ENCODE measurements around the gene SCPEP1. TPM values are rescaled to one million over a fixed set of nuclear protein-coding genes. Genes with fewer than 3 reads are reported as not detected.

Gene SCPEP1
- total RNA-seq, 1 experiment from 2014 or later = 29.6 TPM

DNA sequence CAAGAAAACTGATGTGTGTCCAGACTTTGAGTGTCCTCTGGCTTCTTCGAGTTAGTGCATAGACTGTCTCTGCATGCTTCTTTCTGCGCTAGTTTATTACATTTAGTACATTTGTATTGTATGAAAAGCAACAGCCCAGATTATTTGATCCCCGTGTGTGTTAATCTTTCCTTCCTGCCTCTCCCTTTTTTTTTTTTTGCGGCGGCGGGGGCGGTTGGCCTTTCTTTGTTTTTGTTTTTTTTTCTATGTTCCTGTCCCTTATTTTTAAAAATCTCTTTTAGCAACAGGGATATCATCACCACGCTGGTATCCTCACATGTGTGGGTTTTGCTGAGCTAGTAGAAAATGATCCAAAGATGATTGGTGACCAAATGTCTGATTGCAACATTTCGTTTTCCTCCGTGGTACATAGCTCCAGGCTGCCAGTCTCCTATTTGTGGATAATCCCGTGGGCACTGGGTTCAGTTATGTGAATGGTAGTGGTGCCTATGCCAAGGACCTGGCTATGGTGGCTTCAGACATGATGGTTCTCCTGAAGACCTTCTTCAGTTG, 9.4 kb downstream of the SCPEP1 start:
- Mint-ChIP-seq H3K4me3 (no peak overlapping the region), H3K27me3 (ENCODE audit: low read depth) (no peaks in the 10 kb centered on the region), H3K4me1 (peaks cover 5 to 6% of the 10 kb centered on the region in 2 experiments), H3K9me3 (no peaks in the 10 kb centered on the region; a peak in 1 of 5 replicates), H3K36me3 (ENCODE audit: insufficient read depth in 1 of 3, low read depth in 3 of 3) (peaks cover 14 to 45% (median 28%) of the 10 kb centered on the region in 3 experiments; a peak in 6 of 7 replicates), H3K27ac (no peak overlapping the region)
- no peaks in the 10 kb centered on the region for H3K23me2 ChIP-seq (ENCODE audit: insufficient read length, low read depth, low read length, poor library complexity, severe bottlenecking)
- H3K9me3 ChIP-seq (ENCODE audit: control insufficient read depth, low read depth, low read length) = no peaks in the 10 kb centered on the region
- no peaks in the 10 kb centered on the region for H3K79me2 ChIP-seq (ENCODE audit: insufficient read depth, low read length)
- no peak overlapping the region for H3K9ac ChIP-seq (ENCODE audit: extremely low read depth, insufficient read length, low read length)
- no peaks in the 10 kb centered on the region for H4K20me1 ChIP-seq (ENCODE audit: control insufficient read depth, insufficient read depth, insufficient read length)
- WGBS (ENCODE audit: extremely low coverage, insufficient read length, low lambda C conversion rate) = no CpG with 5 or more reads among the region's 11 CpGs
- no peak overlapping the region for H3T11ph ChIP-seq (ENCODE audit: low read length)
- no peak overlapping the region for H3K27ac ChIP-seq (ENCODE audit: insufficient read length, low read depth, low read length)
- H3K79me1 ChIP-seq (ENCODE audit: insufficient read depth, low read depth, low read length, poor library complexity, severe bottlenecking) = no peaks in the 10 kb centered on the region
- no peak overlapping the region for H3K18ac ChIP-seq (ENCODE audit: insufficient read length, low read depth, low read length)
- H2AFZ ChIP-seq (ENCODE audit: low read length) = no peak overlapping the region
- no peak overlapping the region for H3K56ac ChIP-seq (ENCODE audit: insufficient read length, low read depth, low read length)
- no peak overlapping the region for H3K23ac ChIP-seq (ENCODE audit: insufficient read length, low read depth, low read length)
- no peak overlapping the region for H3K14ac ChIP-seq (ENCODE audit: insufficient read depth, low read length)
- H2BK20ac ChIP-seq (ENCODE audit: low read depth, low read length, poor library complexity, severe bottlenecking) = no peak overlapping the region
- H3K4me1 ChIP-seq (ENCODE audit: insufficient read depth, low read length) = no peaks in the 10 kb centered on the region
- H3K4me2 ChIP-seq (ENCODE audit: insufficient read depth, insufficient read length, low read length) = no peak overlapping the region
- no peak overlapping the region for H2BK15ac ChIP-seq (ENCODE audit: low read depth, low read length)
- no peak overlapping the region for H4K5ac ChIP-seq (ENCODE audit: insufficient read length, low read depth, low read length)
- no peaks in the 10 kb centered on the region for H3K27me3 ChIP-seq (ENCODE audit: insufficient read depth, low read length)
- no peak overlapping the region for H4K8ac ChIP-seq (replicated peaks; ENCODE audit: insufficient read length, low read depth, low read length)
- H4K91ac ChIP-seq (ENCODE audit: insufficient read length, low read depth, low read length) = no peak overlapping the region
- no peak overlapping the region for H2AK5ac ChIP-seq (ENCODE audit: insufficient read length, low read length)
- no peak overlapping the region for H2BK12ac ChIP-seq (ENCODE audit: insufficient read length, low read depth, low read length)
- H2BK120ac ChIP-seq (ENCODE audit: low read depth, low read length, poor library complexity, severe bottlenecking) = no peak overlapping the region
- TF ChIP-seq, protein P1, sequence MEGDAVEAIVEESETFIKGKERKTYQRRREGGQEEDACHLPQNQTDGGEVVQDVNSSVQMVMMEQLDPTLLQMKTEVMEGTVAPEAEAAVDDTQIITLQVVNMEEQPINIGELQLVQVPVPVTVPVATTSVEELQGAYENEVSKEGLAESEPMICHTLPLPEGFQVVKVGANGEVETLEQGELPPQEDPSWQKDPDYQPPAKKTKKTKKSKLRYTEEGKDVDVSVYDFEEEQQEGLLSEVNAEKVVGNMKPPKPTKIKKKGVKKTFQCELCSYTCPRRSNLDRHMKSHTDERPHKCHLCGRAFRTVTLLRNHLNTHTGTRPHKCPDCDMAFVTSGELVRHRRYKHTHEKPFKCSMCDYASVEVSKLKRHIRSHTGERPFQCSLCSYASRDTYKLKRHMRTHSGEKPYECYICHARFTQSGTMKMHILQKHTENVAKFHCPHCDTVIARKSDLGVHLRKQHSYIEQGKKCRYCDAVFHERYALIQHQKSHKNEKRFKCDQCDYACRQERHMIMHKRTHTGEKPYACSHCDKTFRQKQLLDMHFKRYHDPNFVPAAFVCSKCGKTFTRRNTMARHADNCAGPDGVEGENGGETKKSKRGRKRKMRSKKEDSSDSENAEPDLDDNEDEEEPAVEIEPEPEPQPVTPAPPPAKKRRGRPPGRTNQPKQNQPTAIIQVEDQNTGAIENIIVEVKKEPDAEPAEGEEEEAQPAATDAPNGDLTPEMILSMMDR (conservative IDR thresholded peaks at IDR 0.05) = no peak
- no peak overlapping the region for H3K4ac ChIP-seq (ENCODE audit: low read depth, low read length)
- no peak for DNase-seq
- H2BK5ac ChIP-seq (ENCODE audit: insufficient read length, low read length) = no peak overlapping the region
